Trophoblast cell (in vitro differentiated cells and primary cell): ENCODE measurements around the gene TFPT.

Experiments used
- DNase-seq, 2 donors: peaks; one replicate each; pipeline ENCODE4 v3.0.0-alpha.2; 2016
- H2AFZ ChIP-seq: 2 replicates; pipeline ENCODE4 v1.6.1; 2013; ENCODE audit warnings: low read length, moderate library complexity, mild to moderate bottlenecking; ENCODE audit not compliant: insufficient read depth, poor library complexity
- H2AK5ac ChIP-seq: 2 replicates; pipeline ENCODE4 v1.6.1; 2013; ENCODE audit warnings: mild to moderate bottlenecking, low read length
- H2BK120ac ChIP-seq: 2 replicates; pipeline ENCODE4 v1.6.1; 2013; ENCODE audit warnings: low read length, mild to moderate bottlenecking, moderate library complexity; ENCODE audit not compliant: insufficient read depth, poor library complexity
- H2BK12ac ChIP-seq: 2 replicates; pipeline ENCODE4 v1.6.1; 2013; ENCODE audit warnings: mild to moderate bottlenecking, low read length, moderate library complexity
- H2BK5ac ChIP-seq: 2 replicates; pipeline ENCODE4 v1.6.1; 2013; ENCODE audit warnings: low read length, low read depth, moderate library complexity, mild to moderate bottlenecking; ENCODE audit not compliant: poor library complexity
- H3K14ac ChIP-seq: 2 replicates; pipeline ENCODE4 v1.6.1; 2013; ENCODE audit warnings: mild to moderate bottlenecking, low read length
- H3K18ac ChIP-seq: 2 replicates; pipeline ENCODE4 v1.6.1; 2013; ENCODE audit warnings: mild to moderate bottlenecking, low read length
- H3K23ac ChIP-seq: 2 replicates; pipeline ENCODE4 v1.6.1; 2013; ENCODE audit warnings: low read length
- H3K27ac ChIP-seq: 2 replicates; pipeline ENCODE4 v1.5.1; 2013; ENCODE audit warnings: low read depth, mild to moderate bottlenecking, inconsistent platforms, low read length, moderate library complexity
- H3K27me3 ChIP-seq: 2 replicates; pipeline ENCODE4 v1.6.1; 2013; ENCODE audit warnings: inconsistent platforms, mild to moderate bottlenecking, low read length, moderate library complexity; ENCODE audit not compliant: insufficient read depth
- H3K36me3 ChIP-seq, 2 experiments: 1 replicate in 1 of 2; 2 replicates in 1 of 2; pipeline ENCODE4 v1.6.1; 2013; ENCODE audit warnings: low read length in 2 of 2, mild to moderate bottlenecking in 2 of 2, moderate library complexity in 1 of 2; ENCODE audit not compliant: insufficient read depth in 2 of 2, control insufficient read depth in 1 of 2
- H3K4ac ChIP-seq: 2 replicates; pipeline ENCODE4 v1.6.1; 2013; ENCODE audit warnings: low read depth, mild to moderate bottlenecking, low read length, moderate library complexity
- H3K4me1 ChIP-seq, 2 experiments: 1 replicate in 1 of 2; 2 replicates in 1 of 2; pipeline ENCODE4 v1.6.1; 2013; ENCODE audit warnings: low read length in 2 of 2, mild to moderate bottlenecking in 2 of 2, moderate library complexity in 1 of 2; ENCODE audit not compliant: insufficient read depth in 2 of 2, control insufficient read depth in 1 of 2
- H3K4me2 ChIP-seq: 2 replicates; pipeline ENCODE4 v1.6.1; 2013; ENCODE audit warnings: inconsistent platforms, mild to moderate bottlenecking, low read length, moderate library complexity
- H3K4me3 ChIP-seq: 2 replicates; pipeline ENCODE4 v1.5.1; 2013; ENCODE audit warnings: mild to moderate bottlenecking, low read depth, low read length, inconsistent platforms
- H3K79me1 ChIP-seq: one replicate; pipeline ENCODE4 v1.6.1; 2013; ENCODE audit warnings: low read length
- H3K79me2 ChIP-seq: 2 replicates; pipeline ENCODE4 v1.6.1; 2013; ENCODE audit warnings: low read length, mild to moderate bottlenecking; ENCODE audit not compliant: control insufficient read depth, insufficient read depth, poor library complexity
- H3K9ac ChIP-seq: 2 replicates; pipeline ENCODE4 v1.6.1; 2013; ENCODE audit warnings: mild to moderate bottlenecking, low read length
- H3K9me3 ChIP-seq: 2 replicates; pipeline ENCODE4 v1.6.1; 2013; ENCODE audit warnings: low read depth, mild to moderate bottlenecking, control low read depth, inconsistent platforms, low read length; ENCODE audit not compliant: insufficient read depth
- H4K12ac ChIP-seq: 2 replicates; pipeline ENCODE4 v1.6.1; 2013; ENCODE audit warnings: low read depth, mild to moderate bottlenecking, low read length, moderate library complexity
- H4K8ac ChIP-seq: 2 replicates; pipeline ENCODE4 v1.6.1; 2013; ENCODE audit warnings: low read depth, mild to moderate bottlenecking, low read length, moderate library complexity
- H4K91ac ChIP-seq: one replicate; pipeline ENCODE4 v1.6.1; 2013; ENCODE audit warnings: low read depth, mild to moderate bottlenecking, low read length, moderate library complexity
- WGBS: extraction: QIAGEN DNeasy Blood & Tissue Kit; methylation state at CpG from one replicate; pipeline ENCODE4 v1.1.7; 2013; ENCODE audit warnings: missing lambda C conversion rate; ENCODE audit not compliant: insufficient read length, insufficient coverage; ENCODE audit errors: extremely low coverage; 5-methylcytosine and 5-hydroxymethylcytosine counted together

Gene TFPT

DNA sequence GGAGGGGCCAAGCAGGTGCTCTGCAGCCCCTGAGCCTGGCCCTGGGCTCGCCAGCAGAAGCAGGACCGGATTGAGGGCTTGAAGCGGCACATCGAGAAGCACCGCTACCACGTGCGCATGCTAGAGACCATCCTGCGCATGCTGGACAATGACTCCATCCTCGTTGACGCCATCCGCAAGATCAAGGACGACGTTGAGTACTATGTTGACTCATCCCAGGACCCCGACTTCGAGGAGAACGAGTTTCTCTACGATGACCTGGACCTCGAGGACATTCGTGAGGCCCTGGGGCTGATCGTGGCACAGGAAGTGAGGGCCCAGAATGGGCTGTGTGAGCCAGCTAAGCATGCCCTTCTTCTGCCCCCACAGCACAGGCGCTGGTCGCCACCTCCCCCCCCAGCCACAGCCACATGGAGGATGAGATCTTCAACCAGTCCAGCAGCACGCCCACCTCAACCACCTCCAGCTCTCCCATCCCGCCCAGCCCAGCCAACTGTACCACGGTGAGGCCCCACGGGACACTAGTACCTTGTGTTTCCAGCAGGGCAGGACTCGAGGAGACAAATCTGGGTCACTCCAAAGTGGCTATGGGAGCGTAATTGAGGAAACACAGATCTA, 30.2 kb upstream of the TFPT start:
- H3K4ac ChIP-seq = no peak overlapping the region
- H3K27me3 ChIP-seq = no peaks in the 10 kb centered on the region
- H4K12ac ChIP-seq = peak overlapping the region; percentile 27
- no peak overlapping the region for H2AK5ac ChIP-seq
- H3K4me2 ChIP-seq = no peak overlapping the region
- no CpG with 5 or more reads among the region's 28 CpGs for WGBS
- no peak overlapping the region for H3K18ac ChIP-seq
- H2BK120ac ChIP-seq = no peak overlapping the region
- no peak overlapping the region for H3K23ac ChIP-seq
- no peak overlapping the region for H2BK5ac ChIP-seq
- no peak overlapping the region for H3K4me3 ChIP-seq
- DNase-seq = no peak
- H2BK12ac ChIP-seq = no peak overlapping the region
- no peak overlapping the region for H3K9ac ChIP-seq
- no peak overlapping the region for H4K8ac ChIP-seq
- H3K79me2 ChIP-seq = peaks cover under 1% of the 10 kb centered on the region
- no peak overlapping the region for H4K91ac ChIP-seq
- H3K4me1 ChIP-seq = no peaks in the 10 kb centered on the region
- no peak overlapping the region for H2AFZ ChIP-seq
- no peaks in the 10 kb centered on the region for H3K79me1 ChIP-seq
- peaks cover 91 to 92% of the 10 kb centered on the region in 2 experiments for H3K36me3 ChIP-seq
- no peak overlapping the region for H3K14ac ChIP-seq
- H3K9me3 ChIP-seq = no peaks in the 10 kb centered on the region
- H3K27ac ChIP-seq = no peak overlapping the region

DNA sequence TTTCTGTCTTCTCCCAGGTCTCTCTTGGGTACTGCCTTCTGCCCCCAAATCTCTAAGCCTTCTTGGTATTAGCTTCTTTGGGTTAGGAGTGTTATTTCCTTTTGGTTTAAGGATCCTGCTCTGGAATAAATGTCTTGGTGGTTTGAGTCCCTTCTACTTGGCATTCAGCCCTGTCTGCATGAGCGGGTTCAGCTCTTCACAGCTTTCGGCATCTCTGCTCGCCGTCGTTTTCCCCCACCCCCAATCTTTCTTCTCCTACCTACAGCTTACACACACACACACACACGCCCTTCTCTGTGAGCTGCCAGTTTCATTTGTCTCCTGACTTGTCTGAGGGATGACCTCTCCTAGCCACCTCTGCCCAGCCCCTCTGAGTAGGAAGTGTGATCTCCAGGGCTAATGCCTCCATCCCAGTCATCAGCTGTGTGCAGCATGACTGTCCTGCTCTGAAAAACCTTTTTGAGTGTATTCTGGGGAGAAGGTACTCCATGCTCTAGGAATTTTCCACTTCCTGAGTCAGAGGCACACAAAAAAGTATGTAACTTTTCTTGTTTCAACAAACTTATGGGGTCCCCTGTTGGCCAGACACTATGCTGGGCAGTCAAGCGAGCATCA, 26.8 kb upstream of the TFPT start:
- no peak overlapping the region for H3K14ac ChIP-seq
- no peak overlapping the region for H3K27ac ChIP-seq
- no peak overlapping the region for H2BK5ac ChIP-seq
- no peak overlapping the region for H2AK5ac ChIP-seq
- H3K4me1 ChIP-seq = peaks cover 6 to 10% of the 10 kb centered on the region in 2 experiments
- H2BK120ac ChIP-seq = no peak overlapping the region
- no peak overlapping the region for H2AFZ ChIP-seq
- no peak overlapping the region for H3K23ac ChIP-seq
- H3K79me2 ChIP-seq = peaks cover 31% of the 10 kb centered on the region
- H3K4me2 ChIP-seq = no peak overlapping the region
- no peak for DNase-seq
- no peak overlapping the region for H3K9ac ChIP-seq
- H3K18ac ChIP-seq = no peak overlapping the region
- 100% methylated on average over 3 of the region's 7 CpGs for WGBS
- no peak overlapping the region for H4K8ac ChIP-seq
- H4K91ac ChIP-seq = no peak overlapping the region
- H4K12ac ChIP-seq = no peak overlapping the region
- H3K36me3 ChIP-seq = peaks cover 74 to 81% of the 10 kb centered on the region in 2 experiments
- no peak overlapping the region for H3K4me3 ChIP-seq
- H3K4ac ChIP-seq = no peak overlapping the region
- no peaks in the 10 kb centered on the region for H3K27me3 ChIP-seq
- no peaks in the 10 kb centered on the region for H3K9me3 ChIP-seq
- peaks cover 7% of the 10 kb centered on the region for H3K79me1 ChIP-seq
- no peak overlapping the region for H2BK12ac ChIP-seq

DNA sequence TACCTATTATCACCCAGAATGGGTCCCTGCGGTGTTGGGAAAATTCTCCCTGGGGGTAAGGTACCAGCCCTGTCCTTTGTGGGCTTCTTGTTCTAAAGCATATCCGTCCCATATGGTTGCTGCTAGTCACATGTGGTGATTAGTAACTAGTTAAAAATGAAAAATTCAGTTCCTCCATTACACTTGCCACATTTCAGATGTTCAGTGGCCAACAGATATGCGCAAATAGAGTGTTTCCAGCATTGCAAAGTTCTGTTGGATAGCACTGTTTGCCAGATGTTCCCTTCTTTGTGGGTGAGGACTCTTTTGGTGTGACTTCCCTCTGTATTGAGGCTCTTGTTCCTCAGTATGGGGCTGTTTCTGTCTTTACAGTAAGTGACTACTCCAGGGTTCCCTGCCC, 25.9 kb upstream of the TFPT start:
- Histone ChIP-seq H3K79me1 (peaks cover 8% of the 10 kb centered on the region), H2BK5ac (no peak overlapping the region), H3K9me3 (no peaks in the 10 kb centered on the region), H3K9ac (no peak overlapping the region), H3K36me3 (peaks cover 65 to 72% of the 10 kb centered on the region in 2 experiments), H3K23ac (no peak overlapping the region), H4K8ac (no peak overlapping the region), H3K79me2 (peaks cover 31% of the 10 kb centered on the region), H3K27me3 (no peaks in the 10 kb centered on the region), H3K4me2 (no peak overlapping the region), H4K91ac (no peak overlapping the region), H2BK120ac (no peak overlapping the region), H3K27ac (no peak overlapping the region), H4K12ac (no peak overlapping the region), H3K4me1 (peaks cover 6 to 10% of the 10 kb centered on the region in 2 experiments), H3K18ac (no peak overlapping the region), H2AFZ (no peak overlapping the region), H2BK12ac (no peak overlapping the region), H3K14ac (no peak overlapping the region), H3K4me3 (no peak overlapping the region), H3K4ac (peak overlapping the region; percentile 50), H2AK5ac (no peak overlapping the region)
- DNase-seq = no peak
- WGBS = no CpG with 5 or more reads among the region's 3 CpGs

DNA sequence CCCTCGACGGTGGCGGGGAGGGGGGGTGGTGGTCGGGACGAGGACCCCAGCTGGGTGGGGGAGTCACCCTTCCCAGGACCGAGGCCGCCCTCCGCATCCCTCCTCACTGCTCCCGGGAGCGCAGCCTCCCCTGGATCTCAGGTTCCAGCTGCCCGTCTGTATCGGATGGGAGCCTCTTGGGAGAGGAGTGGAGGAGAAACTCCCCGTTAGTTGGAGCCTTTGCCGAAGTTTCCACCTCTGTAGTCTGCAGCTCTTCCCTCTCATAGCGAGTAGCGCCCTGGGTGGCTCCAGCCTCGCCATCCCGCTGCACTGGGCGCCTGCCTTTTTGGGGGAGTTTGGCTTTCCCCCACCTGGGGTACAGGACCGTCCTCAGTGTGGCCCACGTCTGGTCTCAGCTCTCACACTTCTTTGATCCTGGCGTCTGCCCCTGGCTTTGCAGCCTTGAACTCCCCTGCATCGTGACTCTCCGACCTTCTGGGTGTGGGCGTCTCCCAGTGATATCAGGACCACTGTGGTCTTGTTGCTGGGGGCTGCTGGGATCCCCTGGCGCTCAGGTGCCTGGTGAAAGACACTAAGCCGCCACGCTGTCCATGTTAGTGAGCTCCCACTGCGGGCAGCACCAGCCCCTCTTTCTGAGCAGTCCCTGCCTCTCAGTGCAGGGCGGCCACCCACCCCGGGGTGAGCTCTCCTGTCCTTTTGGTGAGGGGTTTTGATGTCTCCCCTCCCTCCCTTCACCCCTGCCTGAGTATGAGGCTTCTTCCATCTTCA, 23.2 kb upstream of the TFPT start:
- Histone ChIP-seq H4K12ac (peak overlapping the region; percentile 28), H3K23ac (no peak overlapping the region), H3K4me1 (peaks cover 11 to 15% of the 10 kb centered on the region in 2 experiments), H3K4ac (peak overlapping the region; percentile 100), H3K9me3 (peaks cover 1% of the 10 kb centered on the region), H3K18ac (no peak overlapping the region), H4K8ac (no peak overlapping the region), H4K91ac (peak overlapping the region; percentile 99), H2BK5ac (no peak overlapping the region), H3K79me2 (peaks cover 31% of the 10 kb centered on the region), H2AK5ac (peak overlapping the region; percentile 95), H3K14ac (peak overlapping the region; percentile 22), H3K79me1 (peaks cover 8% of the 10 kb centered on the region), H3K36me3 (peaks cover 38 to 45% of the 10 kb centered on the region in 2 experiments), H3K4me2 (peak overlapping the region; percentile 64), H3K9ac (peak overlapping the region; percentile 55), H3K27ac (no peak overlapping the region), H2BK120ac (no peak overlapping the region), H3K27me3 (no peaks in the 10 kb centered on the region), H3K4me3 (peak overlapping the region; percentile 95), H2BK12ac (no peak overlapping the region), H2AFZ (peak overlapping the region; percentile 1)
- DNase-seq = no peak
- no CpG with 5 or more reads among the region's 31 CpGs for WGBS
